ENCODE measurements around the gene RTP4. TPM values are rescaled to one million over a fixed set of nuclear protein-coding genes. Genes with fewer than 3 reads are reported as not detected.

The RTP4 gene
- total and polyA plus RNA-seq, 2 donors (not counting 3 experiments of a cell fraction or from before 2014, with no cell fraction given) = 0.12 to 0.22 TPM

DNA sequence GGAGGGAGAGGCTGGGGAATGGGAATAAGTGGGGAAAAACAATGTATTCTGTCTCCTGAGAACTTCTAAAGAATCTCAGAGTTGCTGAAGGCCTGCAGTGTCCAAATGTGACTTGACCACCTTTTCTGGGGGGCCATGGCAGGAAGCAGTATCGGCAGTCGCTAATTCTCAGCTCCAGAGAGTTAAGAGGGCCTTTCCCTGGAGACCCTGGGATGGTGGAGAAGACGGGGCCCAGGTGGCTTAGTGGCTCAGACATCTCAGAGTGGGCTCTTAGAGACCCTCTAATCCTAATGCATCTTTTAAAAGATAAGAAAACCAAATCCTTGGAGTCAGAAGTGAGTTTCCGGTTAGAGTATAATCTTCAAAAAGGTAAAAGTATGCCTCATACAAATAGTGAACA is 15.1 kb downstream of the RTP4 start:
- ChIA-PET CTCF (no interaction called here), POLR2A (no interaction called here)
- H3K9me3 ChIP-seq (replicated peaks; ENCODE audit: control insufficient read depth, insufficient read depth, low read length) = no peaks in the 10 kb centered on the region
- no peak overlapping the region for H3K4me3 ChIP-seq (replicated peaks in 1 of 3; ENCODE audit: insufficient read depth in 1 of 3, low read depth in 1 of 3, low read length in 3 of 3)
- DNase-seq (ENCODE audit: low read depth, low spot score) (no peak), FAIRE-seq (no peak)
- no peak for TF ChIP-seq POLR2A (IDR thresholded peaks at IDR 0.05; ENCODE audit: low read depth, low read length)
- TF ChIP-seq, protein P1, sequence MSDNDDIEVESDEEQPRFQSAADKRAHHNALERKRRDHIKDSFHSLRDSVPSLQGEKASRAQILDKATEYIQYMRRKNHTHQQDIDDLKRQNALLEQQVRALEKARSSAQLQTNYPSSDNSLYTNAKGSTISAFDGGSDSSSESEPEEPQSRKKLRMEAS (IDR thresholded peaks at IDR 0.05; ENCODE audit: insufficient read depth, insufficient read length) = no peak
- TF ChIP-seq, protein P2, sequence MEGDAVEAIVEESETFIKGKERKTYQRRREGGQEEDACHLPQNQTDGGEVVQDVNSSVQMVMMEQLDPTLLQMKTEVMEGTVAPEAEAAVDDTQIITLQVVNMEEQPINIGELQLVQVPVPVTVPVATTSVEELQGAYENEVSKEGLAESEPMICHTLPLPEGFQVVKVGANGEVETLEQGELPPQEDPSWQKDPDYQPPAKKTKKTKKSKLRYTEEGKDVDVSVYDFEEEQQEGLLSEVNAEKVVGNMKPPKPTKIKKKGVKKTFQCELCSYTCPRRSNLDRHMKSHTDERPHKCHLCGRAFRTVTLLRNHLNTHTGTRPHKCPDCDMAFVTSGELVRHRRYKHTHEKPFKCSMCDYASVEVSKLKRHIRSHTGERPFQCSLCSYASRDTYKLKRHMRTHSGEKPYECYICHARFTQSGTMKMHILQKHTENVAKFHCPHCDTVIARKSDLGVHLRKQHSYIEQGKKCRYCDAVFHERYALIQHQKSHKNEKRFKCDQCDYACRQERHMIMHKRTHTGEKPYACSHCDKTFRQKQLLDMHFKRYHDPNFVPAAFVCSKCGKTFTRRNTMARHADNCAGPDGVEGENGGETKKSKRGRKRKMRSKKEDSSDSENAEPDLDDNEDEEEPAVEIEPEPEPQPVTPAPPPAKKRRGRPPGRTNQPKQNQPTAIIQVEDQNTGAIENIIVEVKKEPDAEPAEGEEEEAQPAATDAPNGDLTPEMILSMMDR (IDR thresholded peaks at IDR 0.05; ENCODE audit: extremely low read depth in 1 of 2, insufficient read depth in 1 of 2, low read depth in 1 of 2, low read length in 2 of 2) = no peak
- TF ChIP-seq GATA2 (IDR thresholded peaks at IDR 0.05; ENCODE audit: insufficient read depth, insufficient read length, low read depth, low read length) = no peak
- TF ChIP-seq MYC (IDR thresholded peaks at IDR 0.05; ENCODE audit: low read depth, low read length) = no peak
- H4K20me1 ChIP-seq (replicated peaks; ENCODE audit: control insufficient read depth, extremely low read depth, insufficient read depth, low read length) = no peaks in the 10 kb centered on the region
- BruUV-seq (replicated peaks) = no TSS peak
- H3K27me3 ChIP-seq (ENCODE audit: control insufficient read depth in 2 of 2, insufficient read depth in 2 of 2, low read length in 2 of 2) = no peaks in the 10 kb centered on the region
- no peaks in the 10 kb centered on the region for H3K36me3 ChIP-seq (ENCODE audit: control insufficient read depth in 2 of 2, extremely low read depth in 1 of 2, insufficient read depth in 2 of 2, low read length in 2 of 2)
- dilution Hi-C loops (cut with MboI; ENCODE audit: extremely low pct_ligation_motif_present, low sequenced_read_pairs) = no loop called here
- H3K9ac ChIP-seq (replicated peaks; ENCODE audit: extremely low read depth, insufficient read depth, low read length) = no peak overlapping the region
- no peak overlapping the region for H3K4me2 ChIP-seq (ENCODE audit: insufficient read depth, low read length)
- no peak overlapping the region for H2AFZ ChIP-seq (ENCODE audit: low read depth, low read length)
- no peaks in the 10 kb centered on the region for H3K79me2 ChIP-seq (ENCODE audit: control insufficient read depth, insufficient read depth, low read length)
- H3K27ac ChIP-seq (ENCODE audit: insufficient read depth, low read depth, low read length) = no peak overlapping the region
- no peaks in the 10 kb centered on the region for H3K4me1 ChIP-seq (ENCODE audit: control insufficient read depth, extremely low read depth, insufficient read depth, low read length)
- H3K9me1 ChIP-seq (replicated peaks; ENCODE audit: control insufficient read depth, extremely low read depth, insufficient read depth, low read length) = no peaks in the 10 kb centered on the region
- intact Hi-C loops (cut with micrococcal nuclease) = no loop called here

DNA sequence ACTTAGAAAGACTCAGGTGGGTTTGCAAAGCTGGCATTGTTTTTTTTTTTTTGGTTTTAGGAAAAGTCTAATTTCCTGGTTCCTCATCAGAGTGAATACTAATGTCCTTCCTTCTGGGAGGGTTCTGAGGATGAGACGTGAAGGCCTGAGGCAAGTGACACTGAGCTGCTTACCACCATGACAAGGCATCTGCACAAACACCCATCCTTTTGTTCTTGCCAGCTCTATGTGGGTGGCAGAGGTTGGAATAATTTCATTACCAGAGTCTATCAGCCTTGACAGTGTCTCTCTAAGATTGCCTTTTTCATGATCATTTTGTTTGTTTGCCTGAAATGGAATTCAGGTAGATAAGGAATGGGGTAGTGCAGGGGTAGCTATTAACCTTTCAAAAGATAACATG is 17.1 kb downstream of the RTP4 start:
- no TSS peak for BruUV-seq (replicated peaks)
- Histone ChIP-seq H3K4me2 (ENCODE audit: insufficient read depth, low read length) (no peak overlapping the region), H3K79me2 (ENCODE audit: control insufficient read depth, insufficient read depth, low read length) (no peaks in the 10 kb centered on the region), H3K4me3 (replicated peaks in 1 of 3; ENCODE audit: insufficient read depth in 1 of 3, low read depth in 1 of 3, low read length in 3 of 3) (no peak overlapping the region), H3K9me1 (replicated peaks; ENCODE audit: control insufficient read depth, extremely low read depth, insufficient read depth, low read length) (no peaks in the 10 kb centered on the region), H2AFZ (ENCODE audit: low read depth, low read length) (no peak overlapping the region), H3K9me3 (replicated peaks; ENCODE audit: control insufficient read depth, insufficient read depth, low read length) (no peaks in the 10 kb centered on the region), H4K20me1 (replicated peaks; ENCODE audit: control insufficient read depth, extremely low read depth, insufficient read depth, low read length) (no peaks in the 10 kb centered on the region), H3K36me3 (ENCODE audit: control insufficient read depth in 2 of 2, extremely low read depth in 1 of 2, insufficient read depth in 2 of 2, low read length in 2 of 2) (no peaks in the 10 kb centered on the region), H3K27ac (ENCODE audit: insufficient read depth, low read depth, low read length) (no peak overlapping the region), H3K27me3 (ENCODE audit: control insufficient read depth in 2 of 2, insufficient read depth in 2 of 2, low read length in 2 of 2) (no peaks in the 10 kb centered on the region), H3K4me1 (ENCODE audit: control insufficient read depth, extremely low read depth, insufficient read depth, low read length) (no peaks in the 10 kb centered on the region), H3K9ac (replicated peaks; ENCODE audit: extremely low read depth, insufficient read depth, low read length) (no peak overlapping the region)
- POLR2A ChIA-PET = no interaction called here
- TF ChIP-seq JUN (IDR thresholded peaks at IDR 0.05; ENCODE audit: borderline replicate concordance, insufficient read depth, insufficient read length, low read depth) = no peak
- TF ChIP-seq, protein P1 (IDR thresholded peaks at IDR 0.05; ENCODE audit: insufficient read depth, insufficient read length) = no peak
- TF ChIP-seq MYC (IDR thresholded peaks at IDR 0.05; ENCODE audit: low read depth, low read length) = no peak
- TF ChIP-seq GATA2 (IDR thresholded peaks at IDR 0.05; ENCODE audit: insufficient read depth, insufficient read length, low read depth, low read length) = no peak
- TF ChIP-seq POLR2A (IDR thresholded peaks at IDR 0.05; ENCODE audit: low read depth, low read length) = no peak
- no peak for TF ChIP-seq EZH2 (IDR thresholded peaks at IDR 0.05; ENCODE audit: borderline replicate concordance, low read depth, low read length, severe bottlenecking)
- TF ChIP-seq FOS (IDR thresholded peaks at IDR 0.05; ENCODE audit: borderline replicate concordance, insufficient read depth, low read length) = no peak
- TF ChIP-seq, protein P2 (IDR thresholded peaks at IDR 0.05; ENCODE audit: extremely low read depth in 1 of 2, insufficient read depth in 1 of 2, low read depth in 1 of 2, low read length in 2 of 2) = no peak
- TF ChIP-seq POLR2AphosphoS5 (IDR thresholded peaks at IDR 0.05; ENCODE audit: insufficient read depth, low read depth, low read length) = no peak
- intact Hi-C loops (cut with micrococcal nuclease) (no loop called here), dilution Hi-C loops (cut with MboI; ENCODE audit: extremely low pct_ligation_motif_present, low sequenced_read_pairs) (no loop called here)
- FAIRE-seq (no peak), DNase-seq (ENCODE audit: low read depth, low spot score) (no peak)
- CTCF ChIA-PET = interaction anchor here (1.4 kb wide), 1 partner anchor 10 kb away, joined by 5 read pairs; no protein-coding TSS in a partner anchor
